K562 (cell line): Measurements from ENCODE around the gene IFNGR1. TPM values are rescaled to one million over a fixed set of nuclear protein-coding genes. Genes with fewer than 3 reads are reported as not detected.

Experiments used
- ATAC-seq: fragments of 200-7000 bp; cut with Tn5 transposase; 3 replicates; pipeline ENCODE4 v1.9.1; 2020; ENCODE audit warnings: moderate library complexity
- BruUV-seq: library from RNA; stranded (reverse); fragments of 400-500 nt; replicated peaks from 2 replicates; lab custom pipeline; 2021; lab: Mats Ljungman, UMichigan
- CTCF ChIA-PET: fragments of 300-600 bp; formaldehyde crosslinking; extraction: SDS; loops from one replicate; lab custom pipeline; 2021; ENCODE audit warnings: low intra/inter-chr PET ratio; lab: Yijun Ruan, JAX
- POLR2A ChIA-PET: fragments of 300-600, 350-650 bp; sonication (Branson Sonifier 250); formaldehyde crosslinking; extraction: SDS; loops from one replicate; lab custom pipeline; 2021; ENCODE audit warnings: antibody characterized with exemption, inconsistent platforms; lab: Yijun Ruan, JAX
- DNase-seq, 4 experiments: peaks; one replicate each; pipeline versions ENCODE4 v3.0.0 to v3.0.0-alpha.2; 2011 to 2018; ENCODE audit warnings: low spot score in 3 of 4, mixed read lengths in 3 of 4; ENCODE audit errors: extremely low read depth in 1 of 4
- FAIRE-seq: peaks from 2 replicates; lab custom pipeline; 2011; peaks lifted over from hg19 to GRCh38; lab: Jason Lieb, UNC
- H2AFZ ChIP-seq: 2 replicates; pipeline ENCODE4 v1.6.0; 2011; ENCODE audit warnings: low read depth, low read length, control low read depth, inconsistent platforms
- H3K27ac ChIP-seq: fragments of 200-600 bp; 3 replicates; pipeline ENCODE4 v1.8.0; 2011; ENCODE audit warnings: low read depth, mild to moderate bottlenecking, control low read depth, inconsistent platforms, low read length, moderate library complexity, mixed read lengths; ENCODE audit errors: extremely low read depth
- H3K27me3 ChIP-seq, 2 experiments: fragments of 300-600 bp in 1 of 2; 2 replicates in 1 of 2; 3 replicates in 1 of 2; pipeline versions ENCODE4 v1.6.0 to v1.8.0; 2011; ENCODE audit warnings: inconsistent platforms in 2 of 2, low read length in 2 of 2, mild to moderate bottlenecking in 1 of 2, mixed read lengths in 1 of 2, moderate library complexity in 1 of 2; ENCODE audit not compliant: control insufficient read depth in 2 of 2, insufficient read depth in 2 of 2
- H3K36me3 ChIP-seq: fragments of 300-600 bp; 3 replicates; pipeline ENCODE4 v1.8.0; 2011; ENCODE audit warnings: mild to moderate bottlenecking, low read length, inconsistent platforms; ENCODE audit not compliant: control insufficient read depth, insufficient read depth
- H3K4me1 ChIP-seq, 2 experiments: fragments of 200-600 bp in 1 of 2; replicated peaks in 1 of 2; 2 replicates in 1 of 2; 3 replicates in 1 of 2; pipeline versions ENCODE4 v1.5.1 to v1.8.0; 2011; ENCODE audit warnings: inconsistent platforms in 2 of 2, low read length in 2 of 2, mild to moderate bottlenecking in 1 of 2, mixed read lengths in 1 of 2, moderate library complexity in 1 of 2; ENCODE audit not compliant: control insufficient read depth in 2 of 2, insufficient read depth in 2 of 2
- H3K4me2 ChIP-seq: 2 replicates; pipeline ENCODE4 v1.6.1; 2011; ENCODE audit warnings: low read length, control low read depth, inconsistent platforms, mixed read lengths; ENCODE audit not compliant: insufficient read depth
- H3K4me3 ChIP-seq: fragments of 200-600 bp; sonication (generic), shearing (Covaris generic); 2 replicates; pipeline ENCODE4 v1.5.1; 2016; ENCODE audit warnings: control low read depth, inconsistent platforms
- H3K79me2 ChIP-seq: fragments of 200-600 bp; 3 replicates; pipeline ENCODE4 v1.8.0; 2011; ENCODE audit warnings: low read length, inconsistent platforms; ENCODE audit not compliant: control insufficient read depth, insufficient read depth
- H3K9ac ChIP-seq, 2 experiments: 2 replicates each; pipeline versions ENCODE4 v1.6.0 to v1.6.1; 2011; ENCODE audit warnings: low read depth in 2 of 2, low read length in 2 of 2, control low read depth in 1 of 2, inconsistent platforms in 1 of 2, mild to moderate bottlenecking in 1 of 2, mixed read lengths in 1 of 2; ENCODE audit not compliant: insufficient read depth in 1 of 2
- H3K9me1 ChIP-seq: one replicate; pipeline ENCODE4 v1.6.0; 2011; ENCODE audit warnings: inconsistent platforms, mild to moderate bottlenecking, low read length, moderate library complexity; ENCODE audit not compliant: control insufficient read depth, insufficient read depth
- H3K9me3 ChIP-seq: replicated peaks from 2 replicates; pipeline ENCODE4 v1.5.1; 2011; ENCODE audit warnings: low read depth, low read length, inconsistent platforms; ENCODE audit not compliant: control insufficient read depth, insufficient read depth
- H4K20me1 ChIP-seq: replicated peaks from 2 replicates; pipeline ENCODE4 v1.6.1; 2011; ENCODE audit warnings: low read length, inconsistent platforms, mixed read lengths; ENCODE audit not compliant: control insufficient read depth, insufficient read depth
- CBX2 ChIP-seq: fragments of 200-600 bp; sonication (generic); IDR thresholded peaks from one replicate; pipeline ENCODE4 v1.6.1; 2012; ENCODE audit warnings: mild to moderate bottlenecking, low read length, inconsistent platforms; ENCODE audit not compliant: insufficient read depth, poor library complexity, severe bottlenecking
- DACH1 ChIP-seq: fragments of 450-650 bp; IDR thresholded peaks from 2 replicates; pipeline ENCODE4 v1.6.1; 2018; ENCODE audit not compliant: partially characterized antibody
- FOXJ2 ChIP-seq: fragments of 200-800 bp; sonication (Bioruptor generic); IDR thresholded peaks from 2 replicates; pipeline ENCODE4 v1.6.1; 2016; ENCODE audit warnings: missing genetic modification characterization, missing compliant biosample characterization
- GATA2 ChIP-seq: sonication (generic); formaldehyde crosslinking; IDR thresholded peaks from 2 replicates; pipeline ENCODE4 v1.4.0; 2020; ENCODE audit warnings: mild to moderate bottlenecking, missing genetic modification reagents
- RAD21 ChIP-seq, 2 experiments: fragments of 250-450 bp in 1 of 2; fragments of 450-650 bp in 1 of 2; sonication (Bioruptor Pico) in 1 of 2; formaldehyde crosslinking in 1 of 2; IDR thresholded peaks in 1 of 2; conservative IDR thresholded peaks in 1 of 2; 2 replicates each; pipeline versions ENCODE4 v1.4.0 to v1.8.0; 2020 to 2022; ENCODE audit warnings: mild to moderate bottlenecking in 2 of 2, moderate library complexity in 1 of 2
- SMC3 ChIP-seq: conservative IDR thresholded peaks from 2 replicates; pipeline ENCODE4 v1.6.1; 2011; ENCODE audit warnings: low read depth, low read length, improper control_type of control experiment; ENCODE audit not compliant: insufficient read depth
- TAF7 ChIP-seq: fragments of 450-650 bp; IDR thresholded peaks from 2 replicates; pipeline ENCODE4 v1.6.1; 2016; ENCODE audit warnings: missing genetic modification characterization, missing compliant biosample characterization
- ZNF766 ChIP-seq: fragments of 200-800 bp; sonication (Bioruptor generic); conservative IDR thresholded peaks from 2 replicates; pipeline ENCODE4 v1.6.1; 2016; ENCODE audit warnings: missing genetic modification characterization, missing compliant biosample characterization
- WGBS: fragments of 100-300 bp; shearing (Covaris generic); methylation state at CpG from one replicate; pipeline ENCODE4 v1.1.6; 2016; ENCODE audit warnings: low coverage, mixed read lengths; ENCODE audit not compliant: insufficient coverage; ENCODE audit errors: missing lambda C conversion rate; 5-methylcytosine and 5-hydroxymethylcytosine counted together
- in situ Hi-C: fragments of 300-500 bp; cut with MboI; formaldehyde crosslinking; loops from 4 replicates; pipeline ENCODE4 v1.15.0; 2018; ENCODE audit warnings: inconsistent platforms, mixed read lengths
- intact Hi-C: fragments of 100-400 bp; cut with micrococcal nuclease; formaldehyde crosslinking; loops from 2 replicates; pipeline ENCODE4 v1.14.2; 2022
- polyA plus RNA-seq, 8 experiments: library from polyadenylated mRNA; depleted of rRNA in 4 of 8; stranded (reverse) in 5 of 8; unstranded in 3 of 8; fragments of >200 nt; fragmentation: Nextera tagmentation in 2 of 8; fragmentation: Illumina TruSeq in 1 of 8; extraction: Ambion mirVana in 2 of 8; extraction: Trizol in 1 of 8; gene quantifications; 2 replicates each; pipeline versions ENCODE4 v1.2.1 to v1.2.3, GENCODE V29; 2011 to 2014; ENCODE audit warnings: inconsistent platforms in 1 of 8, missing spikeins in 1 of 8
- total RNA-seq, 7 experiments: library from RNA; depleted of rRNA in 6 of 7; stranded (reverse); fragments of >200 nt in 6 of 7; fragmentation: Illumina TruSeq in 2 of 7; extraction: Trizol in 2 of 7; gene quantifications; 2 replicates each; pipeline versions ENCODE4 v1.2.1 to v1.2.3, GENCODE V29; 2011 to 2021; ENCODE audit warnings: low replicate concordance in 1 of 7
- TF ChIP-seq, protein P1 (sequence below): fragments of 450-650 bp; formaldehyde crosslinking; IDR thresholded peaks from 2 replicates; pipeline ENCODE4 v1.4.0; 2020; ENCODE audit warnings: mild to moderate bottlenecking, moderate library complexity
- TF ChIP-seq, protein P2 (sequence below), 3 experiments: IDR thresholded peaks in 2 of 3; conservative IDR thresholded peaks in 1 of 3; 2 replicates each; pipeline ENCODE4 v1.5.1; 2011 to 2012; ENCODE audit warnings: low read length in 3 of 3, mild to moderate bottlenecking in 3 of 3, control low read depth in 2 of 3, improper control_type of control experiment in 1 of 3, inconsistent platforms in 1 of 3, low read depth in 1 of 3, mixed read lengths in 1 of 3, moderate library complexity in 1 of 3; ENCODE audit not compliant: insufficient read depth in 2 of 3
- TF ChIP-seq, protein P3 (sequence below): fragments of 150-350 bp; conservative IDR thresholded peaks from 2 replicates; pipeline ENCODE4 v1.6.1; 2014; ENCODE audit warnings: low read length

Gene IFNGR1
- total and polyA plus RNA-seq, 9 of the 15 experiments (the other 6 are each of a cell fraction or from before 2014, with no cell fraction given) = 14.7 to 47.0 (median 26.7) TPM

DNA sequence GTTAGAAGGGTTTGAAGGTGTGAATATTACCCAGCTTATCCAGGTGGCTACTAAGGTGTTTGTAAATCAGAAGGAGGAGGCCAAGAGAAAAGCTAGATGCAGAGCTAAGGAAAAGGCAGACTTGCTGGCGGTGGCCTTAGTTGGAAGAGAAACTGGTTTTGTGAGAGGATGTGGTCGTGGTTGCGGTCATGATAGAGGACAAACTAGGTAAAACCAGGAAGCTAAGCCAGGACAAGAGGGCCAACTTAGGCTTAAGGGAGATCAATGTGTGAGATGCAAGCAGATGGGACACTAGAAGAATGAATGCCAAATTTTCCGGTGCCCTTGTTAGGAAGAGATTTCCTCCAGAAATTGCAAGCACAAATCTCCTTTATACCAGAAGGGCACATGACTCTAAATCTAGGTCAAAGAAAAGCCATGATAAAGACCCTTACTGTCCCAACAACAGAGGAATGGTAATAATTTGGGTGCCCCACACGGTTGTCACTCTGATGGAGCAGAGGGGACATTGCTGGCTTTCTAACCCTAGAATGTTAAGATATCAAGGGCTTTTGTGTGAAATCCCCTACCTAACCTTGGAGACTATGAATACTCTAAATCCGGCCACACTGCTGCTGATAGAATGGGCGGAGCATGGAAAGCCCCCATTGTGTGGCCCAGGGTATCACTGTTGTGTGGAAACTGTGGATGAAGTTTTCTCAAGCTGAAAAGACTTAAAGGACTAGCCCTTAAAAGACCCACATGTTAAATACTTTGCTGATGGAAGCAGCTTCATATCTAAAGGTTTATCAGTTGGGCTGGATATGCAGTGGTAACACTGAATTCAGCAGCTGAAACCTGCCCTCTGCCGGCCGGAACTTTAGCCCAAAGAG, 53.6 kb downstream of the IFNGR1 start:
- peak; percentile 37 for FAIRE-seq
- no peaks in the 10 kb centered on the region for H3K36me3 ChIP-seq
- no peaks in the 10 kb centered on the region for H3K27me3 ChIP-seq
- in situ Hi-C loops = loop anchor here (5.0 kb wide), 1 partner anchor 73 kb away; no protein-coding TSS in a partner anchor
- no peak overlapping the region for H3K9ac ChIP-seq
- peak; percentile 78 for ATAC-seq
- no peaks in the 10 kb centered on the region for H3K79me2 ChIP-seq
- ChIA-PET POLR2A (interaction anchor here (0.7 to 1.1 kb wide), 2 partner anchors 48 to 68 kb away, joined by 3 read pairs; no protein-coding TSS in a partner anchor), CTCF (interaction anchor here (1.7 kb wide), 1 partner anchor 71 kb away, joined by 6 read pairs; no protein-coding TSS in a partner anchor)
- peak overlapping the region; percentile 19; the same call in 1 of the 2 replicates for H2AFZ ChIP-seq
- peaks cover 0 to 34% of the 10 kb centered on the region in 2 experiments; a peak in 4 of 5 replicates for H3K4me1 ChIP-seq
- no peaks in the 10 kb centered on the region for H4K20me1 ChIP-seq
- WGBS = 34% methylated on average over 9 of the region's 9 CpGs
- no TSS peak for BruUV-seq
- no peak overlapping the region for H3K4me3 ChIP-seq
- H3K4me2 ChIP-seq = no peak overlapping the region
- H3K27ac ChIP-seq = no peak overlapping the region
- no peaks in the 10 kb centered on the region for H3K9me1 ChIP-seq
- intact Hi-C loops = loop anchor here (1.0 to 5.0 kb wide), 4 partner anchors 71 to 149 kb away; no protein-coding TSS in a partner anchor
- H3K9me3 ChIP-seq = no peaks in the 10 kb centered on the region; the same call in 1 of the 2 replicates
- DNase-seq = peak in 3 of 4 experiments; percentile 28 to 76 (median 45)
- TF ChIP-seq, protein P1, sequence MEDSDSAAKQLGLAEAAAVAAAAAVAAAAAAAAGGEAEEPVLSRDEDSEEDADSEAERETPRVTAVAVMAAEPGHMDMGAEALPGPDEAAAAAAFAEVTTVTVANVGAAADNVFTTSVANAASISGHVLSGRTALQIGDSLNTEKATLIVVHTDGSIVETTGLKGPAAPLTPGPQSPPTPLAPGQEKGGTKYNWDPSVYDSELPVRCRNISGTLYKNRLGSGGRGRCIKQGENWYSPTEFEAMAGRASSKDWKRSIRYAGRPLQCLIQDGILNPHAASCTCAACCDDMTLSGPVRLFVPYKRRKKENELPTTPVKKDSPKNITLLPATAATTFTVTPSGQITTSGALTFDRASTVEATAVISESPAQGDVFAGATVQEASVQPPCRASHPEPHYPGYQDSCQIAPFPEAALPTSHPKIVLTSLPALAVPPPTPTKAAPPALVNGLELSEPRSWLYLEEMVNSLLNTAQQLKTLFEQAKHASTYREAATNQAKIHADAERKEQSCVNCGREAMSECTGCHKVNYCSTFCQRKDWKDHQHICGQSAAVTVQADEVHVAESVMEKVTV = peak; percentile 75
- TF ChIP-seq, protein P2, sequence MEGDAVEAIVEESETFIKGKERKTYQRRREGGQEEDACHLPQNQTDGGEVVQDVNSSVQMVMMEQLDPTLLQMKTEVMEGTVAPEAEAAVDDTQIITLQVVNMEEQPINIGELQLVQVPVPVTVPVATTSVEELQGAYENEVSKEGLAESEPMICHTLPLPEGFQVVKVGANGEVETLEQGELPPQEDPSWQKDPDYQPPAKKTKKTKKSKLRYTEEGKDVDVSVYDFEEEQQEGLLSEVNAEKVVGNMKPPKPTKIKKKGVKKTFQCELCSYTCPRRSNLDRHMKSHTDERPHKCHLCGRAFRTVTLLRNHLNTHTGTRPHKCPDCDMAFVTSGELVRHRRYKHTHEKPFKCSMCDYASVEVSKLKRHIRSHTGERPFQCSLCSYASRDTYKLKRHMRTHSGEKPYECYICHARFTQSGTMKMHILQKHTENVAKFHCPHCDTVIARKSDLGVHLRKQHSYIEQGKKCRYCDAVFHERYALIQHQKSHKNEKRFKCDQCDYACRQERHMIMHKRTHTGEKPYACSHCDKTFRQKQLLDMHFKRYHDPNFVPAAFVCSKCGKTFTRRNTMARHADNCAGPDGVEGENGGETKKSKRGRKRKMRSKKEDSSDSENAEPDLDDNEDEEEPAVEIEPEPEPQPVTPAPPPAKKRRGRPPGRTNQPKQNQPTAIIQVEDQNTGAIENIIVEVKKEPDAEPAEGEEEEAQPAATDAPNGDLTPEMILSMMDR (IDR thresholded peaks at IDR 0.05 in 2 of 3, conservative IDR thresholded peaks at IDR 0.05 in 1 of 3; ENCODE audit: insufficient read depth in 2 of 3, low read depth in 1 of 3, low read length in 3 of 3) = peak; percentile 71 to 75 (median 73)
- peak; percentile 51 for TF ChIP-seq SMC3
- TF ChIP-seq GATA2 (CRISPR knock-in tag) = peak; percentile 52; the same call in 1 of the 2 replicates
- peak; percentile 82 to 88; a peak in 3 of 4 replicates for TF ChIP-seq RAD21 (CRISPR knock-in tag; conservative IDR thresholded peaks at IDR 0.05 in 1 of 2, IDR thresholded peaks at IDR 0.05 in 1 of 2)
- TF ChIP-seq DACH1 = no peak
- TF ChIP-seq FOXJ2 (tag) = 0 out of 2 replicates have a peak, but pooled peaks have one; percentile 20
- TF ChIP-seq, protein P3, sequence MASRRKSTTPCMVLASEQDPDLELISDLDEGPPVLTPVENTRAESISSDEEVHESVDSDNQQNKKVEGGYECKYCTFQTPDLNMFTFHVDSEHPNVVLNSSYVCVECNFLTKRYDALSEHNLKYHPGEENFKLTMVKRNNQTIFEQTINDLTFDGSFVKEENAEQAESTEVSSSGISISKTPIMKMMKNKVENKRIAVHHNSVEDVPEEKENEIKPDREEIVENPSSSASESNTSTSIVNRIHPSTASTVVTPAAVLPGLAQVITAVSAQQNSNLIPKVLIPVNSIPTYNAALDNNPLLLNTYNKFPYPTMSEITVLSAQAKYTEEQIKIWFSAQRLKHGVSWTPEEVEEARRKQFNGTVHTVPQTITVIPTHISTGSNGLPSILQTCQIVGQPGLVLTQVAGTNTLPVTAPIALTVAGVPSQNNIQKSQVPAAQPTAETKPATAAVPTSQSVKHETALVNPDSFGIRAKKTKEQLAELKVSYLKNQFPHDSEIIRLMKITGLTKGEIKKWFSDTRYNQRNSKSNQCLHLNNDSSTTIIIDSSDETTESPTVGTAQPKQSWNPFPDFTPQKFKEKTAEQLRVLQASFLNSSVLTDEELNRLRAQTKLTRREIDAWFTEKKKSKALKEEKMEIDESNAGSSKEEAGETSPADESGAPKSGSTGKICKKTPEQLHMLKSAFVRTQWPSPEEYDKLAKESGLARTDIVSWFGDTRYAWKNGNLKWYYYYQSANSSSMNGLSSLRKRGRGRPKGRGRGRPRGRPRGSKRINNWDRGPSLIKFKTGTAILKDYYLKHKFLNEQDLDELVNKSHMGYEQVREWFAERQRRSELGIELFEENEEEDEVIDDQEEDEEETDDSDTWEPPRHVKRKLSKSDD = no peak
- TF ChIP-seq ZNF766 (CRISPR knock-in tag) = peak; percentile 68; the same call in 1 of the 2 replicates
- no peak for TF ChIP-seq TAF7 (tag)
- no peak for TF ChIP-seq CBX2
